ENCODE measurements around the gene HID1. TPM values are rescaled to one million over a fixed set of nuclear protein-coding genes. Genes with fewer than 3 reads are reported as not detected.

HID1 gene
- total and polyA plus RNA-seq, 8 donors, result 36.5 to 304 (median 82.2) TPM

GRCh38 chr17:74950207-74950606 is 22.4 kb downstream of the HID1 start:
- WGBS, 5 donors, result 28 to 57% (median 44%) methylated on average over 3 to 8 of the region's 8 CpGs
- no peak overlapping the region for H3K27ac ChIP-seq
- intact Hi-C loops (cut with DNase I; ENCODE audit: low total_unique reads), result no loop called here
- peaks cover 22 to 48% (median 42%) of the 10 kb centered on the region in 4 donors for H3K36me3 ChIP-seq
- TF ChIP-seq CTCF (IDR thresholded peaks at IDR 0.05), result no peak
- TF ChIP-seq EP300 (IDR thresholded peaks at IDR 0.05), result no peak
- TF ChIP-seq POLR2AphosphoS5 (IDR thresholded peaks at IDR 0.05), result no peak
- no peak for TF ChIP-seq POLR2A (IDR thresholded peaks at IDR 0.05)
- H3K4me1 ChIP-seq, result no peaks in the 10 kb centered on the region
- H3K9me3 ChIP-seq, result no peaks in the 10 kb centered on the region
- peaks cover 0 to 43% (median 0%) of the 10 kb centered on the region in 3 donors for H3K27me3 ChIP-seq
- H3K4me3 ChIP-seq, result no peak overlapping the region
- no peak for DNase-seq

- Histone ChIP-seq H3K9me3 (no peaks in the 10 kb centered on the region), H3K36me3 (peaks cover 16 to 41% (median 36%) of the 10 kb centered on the region in 4 donors), H3K4me3 (no peak overlapping the region), H3K27ac (no peak overlapping the region), H3K27me3 (peaks cover 0 to 44% (median 0%) of the 10 kb centered on the region in 3 donors), H3K4me1 (no peaks in the 10 kb centered on the region)
- intact Hi-C loops (cut with DNase I; ENCODE audit: low total_unique reads), result no loop called here
- WGBS, 5 donors, result 26 to 47% (median 38%) methylated on average over 5 to 12 of the region's 12 CpGs
- no peak for TF ChIP-seq POLR2A (IDR thresholded peaks at IDR 0.05)
- no peak for TF ChIP-seq CTCF (IDR thresholded peaks at IDR 0.05)
- no peak for TF ChIP-seq POLR2AphosphoS5 (IDR thresholded peaks at IDR 0.05)
- TF ChIP-seq EP300 (IDR thresholded peaks at IDR 0.05), result no peak
- DNase-seq, result no peak
Observed at GRCh38 chr17:74949455-74950115, 23.0 kb downstream of the HID1 start.

- peaks cover 5 to 17% (median 14%) of the 10 kb centered on the region in 4 donors for H3K36me3 ChIP-seq
- H3K27ac ChIP-seq, result no peak overlapping the region
- WGBS, 5 donors, result 89 to 97% (median 93%) methylated on average over 16 to 17 of the region's 17 CpGs
- no peak for DNase-seq
- intact Hi-C loops (cut with DNase I; ENCODE audit: low total_unique reads), result no loop called here
- H3K4me1 ChIP-seq, result no peaks in the 10 kb centered on the region
- no peaks in the 10 kb centered on the region for H3K9me3 ChIP-seq
- no peak overlapping the region for H3K4me3 ChIP-seq
- peaks cover 0 to 62% (median 0%) of the 10 kb centered on the region in 3 donors for H3K27me3 ChIP-seq
- TF ChIP-seq EP300 (IDR thresholded peaks at IDR 0.05), result no peak
- no peak for TF ChIP-seq POLR2A (IDR thresholded peaks at IDR 0.05)
- no peak for TF ChIP-seq POLR2AphosphoS5 (IDR thresholded peaks at IDR 0.05)
- TF ChIP-seq CTCF (IDR thresholded peaks at IDR 0.05), result no peak
Observed at GRCh38 chr17:74947041-74947754, 25.4 kb downstream of the HID1 start.

DNA sequence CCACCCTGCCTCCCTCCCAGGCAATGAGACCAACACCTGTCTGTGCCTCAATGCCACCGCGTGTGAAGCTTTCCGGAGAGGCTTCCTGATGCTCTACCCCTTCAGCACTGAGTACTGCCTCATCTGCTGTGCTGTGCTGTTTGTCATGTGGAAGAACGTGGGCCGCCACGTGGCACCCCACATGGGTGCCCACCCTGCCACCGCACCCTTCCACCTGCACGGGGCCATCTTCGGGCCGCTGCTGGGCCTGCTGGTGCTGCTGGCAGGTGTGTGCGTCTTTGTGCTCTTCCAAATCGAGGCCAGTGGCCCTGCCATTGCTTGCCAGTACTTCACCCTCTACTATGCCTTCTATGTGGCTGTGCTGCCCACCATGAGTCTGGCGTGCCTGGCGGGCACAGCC is 25.9 kb downstream of the HID1 start:
- no peak for DNase-seq
- H3K36me3 ChIP-seq, result peaks cover 1 to 12% (median 10%) of the 10 kb centered on the region in 4 donors
- H3K27ac ChIP-seq, result no peak overlapping the region
- intact Hi-C loops (cut with DNase I; ENCODE audit: low total_unique reads), result no loop called here
- H3K4me1 ChIP-seq, result no peaks in the 10 kb centered on the region
- H3K27me3 ChIP-seq, result peaks cover 0 to 62% (median 1%) of the 10 kb centered on the region in 3 donors
- no peak overlapping the region for H3K4me3 ChIP-seq
- no peaks in the 10 kb centered on the region for H3K9me3 ChIP-seq
- WGBS, 5 donors, result 80 to 93% (median 86%) methylated on average over 7 to 14 of the region's 14 CpGs
- no peak for TF ChIP-seq POLR2A (IDR thresholded peaks at IDR 0.05)
- no peak for TF ChIP-seq POLR2AphosphoS5 (IDR thresholded peaks at IDR 0.05)
- TF ChIP-seq CTCF (IDR thresholded peaks at IDR 0.05), result no peak
- no peak for TF ChIP-seq EP300 (IDR thresholded peaks at IDR 0.05)
